HTERT RPE-1 (cell line): ENCODE measurements around the gene TMEM126B.
"Not testable (repeated sequence)": the region's sequence is repeated elsewhere in the genome, so short reads cannot be mapped to it uniquely, and the experiment has no call there.

Experiments
- in situ Hi-C: fragments of 300-500 bp; cut with MboI; formaldehyde crosslinking; loops from 4 replicates; pipeline ENCODE4 v1.14.3; 2020; ENCODE audit warnings: low sequenced_read_pairs

Gene TMEM126B

GRCh38 chr11:85627998-85628770, at the start of gene TMEM126B:
Gene TMEM126B, plus strand, starts transcription at chr11:85628593. Its CDS starts 15 bp downstream, at chr11:85628608.
- in situ Hi-C loops: no loop called here

GRCh38 chr11:85582111-85582510, 46.3 kb upstream of the TMEM126B start:
- in situ Hi-C loops: no loop called here

- in situ Hi-C loops: no loop called here
These were observed 39.0 kb upstream of the TMEM126B start for GRCh38 chr11:85589373-85589772.

- in situ Hi-C loops: no loop called here
These were observed 37.4 kb upstream of the TMEM126B start for GRCh38 chr11:85590848-85591483.

- in situ Hi-C loops: no loop called here
These were observed 33.0 kb upstream of the TMEM126B start for GRCh38 chr11:85595285-85595884.

GRCh38 chr11:85596886-85597285, 31.5 kb upstream of the TMEM126B start:
- in situ Hi-C loops: no loop called here

GRCh38 chr11:85599083-85599482, 29.3 kb upstream of the TMEM126B start:
- in situ Hi-C loops: no loop called here

GRCh38 chr11:85602526-85603213, 25.7 kb upstream of the TMEM126B start:
- in situ Hi-C loops: no loop called here

- in situ Hi-C loops: no loop called here
These were observed 25.2 kb upstream of the TMEM126B start for GRCh38 chr11:85603220-85603619.

GRCh38 chr11:85606237-85606636, 22.2 kb upstream of the TMEM126B start:
- in situ Hi-C loops: not testable (repeated sequence)

- in situ Hi-C loops: not testable (repeated sequence)
These were observed 19.8 kb upstream of the TMEM126B start for GRCh38 chr11:85608621-85609020.

- in situ Hi-C loops: not testable (repeated sequence)
These were observed 19.1 kb upstream of the TMEM126B start for GRCh38 chr11:85609286-85609685.

- in situ Hi-C loops: not testable (repeated sequence)
These were observed 16.8 kb upstream of the TMEM126B start for GRCh38 chr11:85611643-85612042.

GRCh38 chr11:85619499-85619898, 8.9 kb upstream of the TMEM126B start:
- in situ Hi-C loops: no loop called here

- in situ Hi-C loops: no loop called here
These were observed 8.1 kb upstream of the TMEM126B start for GRCh38 chr11:85620256-85620655.

GRCh38 chr11:85626496-85626895, 1.9 kb upstream of the TMEM126B start:
- in situ Hi-C loops: no loop called here

- in situ Hi-C loops: no loop called here
These were observed 928 bp upstream of the TMEM126B start, which contains the start of gene DLG2 for GRCh38 chr11:85627332-85627997. Gene DLG2, minus strand, starts transcription at chr11:85627344.

- in situ Hi-C loops: no loop called here
These were observed 463 bp downstream of the TMEM126B start for GRCh38 chr11:85628771-85629341.

GRCh38 chr11:85634747-85635146, 6.4 kb downstream of the TMEM126B start:
- in situ Hi-C loops: no loop called here

- in situ Hi-C loops: no loop called here
These were observed 14.8 kb downstream of the TMEM126B start for GRCh38 chr11:85643191-85643614.
